Ishikawa (cell line): ENCODE measurements around the gene B9D2.

ENCODE experiments used
- CEBPB ChIP-seq: IDR thresholded peaks from 2 replicates; pipeline ENCODE4 v1.6.1; 2012
- CREB1 ChIP-seq: IDR thresholded peaks from 2 replicates; pipeline ENCODE4 v1.6.1; 2012; ENCODE audit warnings: low read depth
- EP300 ChIP-seq: IDR thresholded peaks from 2 replicates; pipeline ENCODE4 v1.6.1; 2012; ENCODE audit warnings: borderline replicate concordance
- FOXM1 ChIP-seq: IDR thresholded peaks from 2 replicates; pipeline ENCODE4 v1.6.1; 2012; ENCODE audit warnings: low read depth, borderline replicate concordance
- MAX ChIP-seq: IDR thresholded peaks from 2 replicates; pipeline ENCODE4 v1.6.1; 2012
- NFIC ChIP-seq: IDR thresholded peaks from 2 replicates; pipeline ENCODE4 v1.6.1; 2012
- RAD21 ChIP-seq: IDR thresholded peaks from 2 replicates; pipeline ENCODE4 v1.6.1; 2012; ENCODE audit warnings: low read depth
- REST ChIP-seq: IDR thresholded peaks from 2 replicates; pipeline ENCODE4 v1.6.1; 2012; ENCODE audit warnings: low read depth, mild to moderate bottlenecking
- TAF1 ChIP-seq: IDR thresholded peaks from 2 replicates; pipeline ENCODE4 v1.6.1; 2012; ENCODE audit warnings: low read depth, mild to moderate bottlenecking
- TCF12 ChIP-seq: IDR thresholded peaks from 2 replicates; pipeline ENCODE4 v1.6.1; 2012; ENCODE audit warnings: low read depth
- YY1 ChIP-seq: IDR thresholded peaks from 2 replicates; pipeline ENCODE4 v1.6.1; 2012; ENCODE audit warnings: low read depth

DNA sequence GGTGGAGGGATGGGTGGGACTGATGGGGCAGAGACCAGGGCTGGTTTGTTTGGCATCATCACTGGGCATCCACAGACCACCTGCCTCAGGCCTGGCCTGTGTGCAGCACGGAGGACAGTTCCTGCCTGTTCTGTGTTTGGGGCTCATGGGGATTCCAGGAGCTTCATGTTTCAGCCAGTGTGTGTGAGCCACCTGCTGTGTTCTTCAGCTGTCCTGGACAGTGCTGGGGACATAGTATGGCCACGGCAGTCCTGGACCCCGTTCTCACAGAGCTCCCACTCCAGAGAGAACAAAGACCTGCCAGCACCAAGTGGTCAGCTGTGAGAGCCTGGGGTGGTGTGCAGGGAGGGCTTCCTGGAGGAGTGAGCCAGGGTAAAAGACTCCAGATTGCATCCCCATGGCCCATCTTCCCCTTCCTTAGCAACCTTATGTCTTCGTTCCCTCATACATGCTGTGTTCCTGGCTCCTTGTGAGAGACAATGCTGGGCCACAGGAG is 55.9 kb downstream of the B9D2 start:
- TF ChIP-seq FOXM1 (no peak), EP300 (no peak), RAD21 (no peak), NFIC (no peak), REST (no peak), MAX (no peak), YY1 (no peak), CEBPB (no peak), TAF1 (no peak), CREB1 (no peak), TCF12 (no peak)
